Activated B cell treated with CpG ODN at 0.5 μM for 24 hours (primary cell): ENCODE results near the gene GALNT2. TPM values are rescaled to one million over a fixed set of nuclear protein-coding genes. Genes with fewer than 3 reads are reported as not detected.

Experiments
- ATAC-seq: fragments of 200-7000 bp; cut with Tn5 transposase; one replicate; pipeline ENCODE4 v1.10.0; 2021; ENCODE audit warnings: low read depth, mild to moderate bottlenecking, moderate library complexity
- CTCF ChIA-PET: fragments of 350-600 bp; sonication (Branson Sonifier 250); formaldehyde crosslinking; loops from one replicate; lab custom pipeline; 2021; ENCODE audit warnings: antibody characterized with exemption; lab: Charles Lee
- POLR2A ChIA-PET: fragments of 350-600 bp; sonication (Branson Sonifier 250); formaldehyde crosslinking; loops from one replicate; lab custom pipeline; 2021; ENCODE audit warnings: antibody characterized with exemption; lab: Charles Lee
- DNase-seq: peaks from one replicate; pipeline ENCODE4 v3.0.0; 2022
- H3K27ac Mint-ChIP-seq: one replicate; pipeline ENCODE4 v1.8.0; 2020; ENCODE audit warnings: mixed read lengths
- H3K27me3 Mint-ChIP-seq: one replicate; pipeline ENCODE4 v1.8.0; 2021; ENCODE audit warnings: mixed read lengths
- H3K36me3 Mint-ChIP-seq: one replicate; pipeline ENCODE4 v1.8.0; 2021; ENCODE audit warnings: low read depth, mixed read lengths
- H3K4me1 Mint-ChIP-seq: one replicate; pipeline ENCODE4 v1.8.0; 2021; ENCODE audit warnings: mixed read lengths
- H3K4me3 Mint-ChIP-seq: one replicate; pipeline ENCODE4 v1.8.0; 2020; ENCODE audit warnings: mild to moderate bottlenecking, mixed read lengths
- H3K9me3 Mint-ChIP-seq: one replicate; pipeline ENCODE4 v1.8.0; 2020; ENCODE audit warnings: mixed read lengths
- CTCF ChIP-seq: fragments of 200-600 bp; IDR thresholded peaks from one replicate; pipeline ENCODE4 v1.8.0; 2022; ENCODE audit warnings: antibody characterized with exemption, mild to moderate bottlenecking
- intact Hi-C: fragments of 100-400 bp; cut with micrococcal nuclease; formaldehyde crosslinking; loops from one replicate; pipeline ENCODE4 v1.15.1; 2024
- total RNA-seq: library from RNA; stranded (reverse); gene quantifications from 2 replicates; pipeline ENCODE4 v1.2.3, GENCODE V29; 2022

The GALNT2 gene
- total RNA-seq, 1 donor from 2014 or later, result 108 TPM

- DNase-seq (no peak), ATAC-seq (no peak)
- intact Hi-C loops, result no loop called here
- POLR2A ChIA-PET, result interaction anchor here (0.6 to 1.4 kb wide), 3 partner anchors 92 to 653 kb away, joined by 3 to 4 read pairs (median 3); no protein-coding TSS in a partner anchor
- CTCF ChIA-PET, result interaction anchor here (0.9 kb wide), 1 partner anchor 554 kb away, joined by 3 read pairs; no protein-coding TSS in a partner anchor
- Mint-ChIP-seq H3K27ac (peak overlapping the region; percentile 84), H3K27me3 (no peaks in the 10 kb centered on the region), H3K9me3 (no peaks in the 10 kb centered on the region), H3K4me3 (no peak overlapping the region), H3K36me3 (peaks cover 52% of the 10 kb centered on the region), H3K4me1 (peaks cover 87% of the 10 kb centered on the region)
- TF ChIP-seq CTCF, result no peak
Observed at GRCh38 chr1:230215031-230215430, 148.0 kb downstream of the GALNT2 start.

GRCh38 chr1:230215529-230215928, 148.5 kb downstream of the GALNT2 start:
- Mint-ChIP-seq H3K27ac (peak overlapping the region; percentile 63), H3K36me3 (peaks cover 50% of the 10 kb centered on the region), H3K9me3 (no peaks in the 10 kb centered on the region), H3K4me3 (no peak overlapping the region), H3K4me1 (peaks cover 84% of the 10 kb centered on the region), H3K27me3 (no peaks in the 10 kb centered on the region)
- intact Hi-C loops, result no loop called here
- ChIA-PET POLR2A (interaction anchor here (0.6 to 0.8 kb wide), 2 partner anchors 92 to 653 kb away, joined by 3 to 4 read pairs; no protein-coding TSS in a partner anchor), CTCF (no interaction called here)
- no peak for ATAC-seq
- TF ChIP-seq CTCF, result no peak
- no peak for DNase-seq

GRCh38 chr1:230216896-230217295, 149.9 kb downstream of the GALNT2 start:
- ChIA-PET CTCF (no interaction called here), POLR2A (no interaction called here)
- Mint-ChIP-seq H3K27ac (peak overlapping the region; percentile 56), H3K4me3 (no peak overlapping the region), H3K36me3 (peaks cover 44% of the 10 kb centered on the region), H3K9me3 (no peaks in the 10 kb centered on the region), H3K27me3 (no peaks in the 10 kb centered on the region), H3K4me1 (peaks cover 81% of the 10 kb centered on the region)
- DNase-seq (no peak), ATAC-seq (no peak)
- TF ChIP-seq CTCF, result no peak
- intact Hi-C loops, result no loop called here

- ChIA-PET CTCF (no interaction called here), POLR2A (no interaction called here)
- intact Hi-C loops, result no loop called here
- Mint-ChIP-seq H3K27me3 (no peaks in the 10 kb centered on the region), H3K4me1 (peaks cover 74% of the 10 kb centered on the region), H3K27ac (peak overlapping the region; percentile 11), H3K4me3 (no peak overlapping the region), H3K36me3 (peaks cover 44% of the 10 kb centered on the region), H3K9me3 (no peaks in the 10 kb centered on the region)
- ATAC-seq (no peak), DNase-seq (no peak)
- TF ChIP-seq CTCF, result no peak
Observed at GRCh38 chr1:230218667-230219066, 151.6 kb downstream of the GALNT2 start.

GRCh38 chr1:230219174-230220067, 152.4 kb downstream of the GALNT2 start:
- peaks cover 43% of the 10 kb centered on the region for H3K36me3 Mint-ChIP-seq
- no peaks in the 10 kb centered on the region for H3K27me3 Mint-ChIP-seq
- intact Hi-C loops, result no loop called here
- no peak overlapping the region for H3K27ac Mint-ChIP-seq
- ChIA-PET POLR2A (no interaction called here), CTCF (no interaction called here)
- DNase-seq (no peak), ATAC-seq (no peak)
- H3K4me1 Mint-ChIP-seq, result peaks cover 72% of the 10 kb centered on the region
- TF ChIP-seq CTCF, result no peak
- no peaks in the 10 kb centered on the region for H3K9me3 Mint-ChIP-seq
- H3K4me3 Mint-ChIP-seq, result no peak overlapping the region
